ENCODE data around the gene UBTD2. TPM values are rescaled to one million over a fixed set of nuclear protein-coding genes. Genes with fewer than 3 reads are reported as not detected.
"Not testable (repeated sequence)": the region's sequence is repeated elsewhere in the genome, so short reads cannot be mapped to it uniquely, and the experiment has no call there.

The UBTD2 gene
- total and polyA plus RNA-seq, 2 donors (not counting 1 experiment from before 2014, with no cell fraction given) = 1.4 to 9.2 TPM

- Histone ChIP-seq H3K4me3 (ENCODE audit: control extremely low read depth in 1 of 5, extremely low read depth in 1 of 5, insufficient read depth in 1 of 5, low read depth in 2 of 5, low read length in 4 of 5) (no peak overlapping the region), H3K27ac (ENCODE audit: low read length in 2 of 2) (no peak overlapping the region), H3K27me3 (replicated peaks in 1 of 4; ENCODE audit: control extremely low read depth in 1 of 4, control insufficient read depth in 3 of 4, insufficient read depth in 4 of 4, low read length in 3 of 4) (no peaks in the 10 kb centered on the region), H3K9me3 (ENCODE audit: control extremely low read depth in 1 of 3, control insufficient read depth in 2 of 3, insufficient read depth in 1 of 3, low read length in 2 of 3) (no peaks in the 10 kb centered on the region), H3K4me2 (replicated peaks; ENCODE audit: low read depth, low read length, poor library complexity, severe bottlenecking) (no peak overlapping the region), H3K9ac (ENCODE audit: low read length) (no peak overlapping the region), H3K36me3 (replicated peaks in 1 of 2; ENCODE audit: control extremely low read depth in 1 of 2, control insufficient read depth in 1 of 2, extremely low read depth in 1 of 2, insufficient read depth in 2 of 2, low read length in 1 of 2) (no peaks in the 10 kb centered on the region), H4K20me1 (ENCODE audit: control insufficient read depth, insufficient read depth, low read length, poor library complexity, severe bottlenecking) (no peaks in the 10 kb centered on the region), H3K4me1 (ENCODE audit: control insufficient read depth in 2 of 2, insufficient read depth in 2 of 2, low read length in 2 of 2) (peaks cover 4 to 6% of the 10 kb centered on the region in 2 donors), H2AFZ (ENCODE audit: insufficient read depth, low read depth, low read length, poor library complexity, severe bottlenecking) (no peak overlapping the region), H3K79me2 (ENCODE audit: control insufficient read depth, insufficient read depth, low read length) (no peaks in the 10 kb centered on the region)
- no peak for DNase-seq
- WGBS (ENCODE audit: insufficient coverage) = no CpG with 5 or more reads among the region's 4 CpGs
- no peak overlapping the region for H3K27ac Mint-ChIP-seq
- TF ChIP-seq CTCF (IDR thresholded peaks at IDR 0.05) (no peak), EZH2 (IDR thresholded peaks at IDR 0.05; ENCODE audit: borderline replicate concordance, insufficient read depth, low read depth, low read length, poor library complexity, severe bottlenecking) (no peak)
- no peaks in the 10 kb centered on the region for H3K9me3 Mint-ChIP-seq (ENCODE audit: insufficient read depth)
- H3K4me1 Mint-ChIP-seq = peaks cover 8% of the 10 kb centered on the region
- ChIA-PET POLR2A (no interaction called here), CTCF (interaction anchor here (0.7 to 1.2 kb wide), 2 partner anchors 100 to 228 kb away, joined by 3 to 4 read pairs; partner anchors contain the start of gene STK10)
- intact Hi-C loops (cut with micrococcal nuclease) = no loop called here
- peaks cover 3% of the 10 kb centered on the region for H3K27me3 Mint-ChIP-seq
- no peak for ATAC-seq (ENCODE audit: low read depth)
- no peak overlapping the region for H3K4me3 Mint-ChIP-seq
Measured at GRCh38 chr5:172288465-172288864, 4.9 kb upstream of the UBTD2 start.

GRCh38 chr5:172287140-172287539 is 3.6 kb upstream of the UBTD2 start:
- H3K4me3 Mint-ChIP-seq; H3K36me3 ChIP-seq (replicated peaks in 1 of 2; ENCODE audit: control extremely low read depth in 1 of 2, control insufficient read depth in 1 of 2, extremely low read depth in 1 of 2, insufficient read depth in 2 of 2, low read length in 1 of 2); H3K27me3 ChIP-seq (replicated peaks in 1 of 4; ENCODE audit: control extremely low read depth in 1 of 4, control insufficient read depth in 3 of 4, insufficient read depth in 4 of 4, low read length in 3 of 4); POLR2A ChIA-PET; H3K9ac ChIP-seq (ENCODE audit: low read length); H4K20me1 ChIP-seq (ENCODE audit: control insufficient read depth, insufficient read depth, low read length, poor library complexity, severe bottlenecking); intact Hi-C loops (cut with micrococcal nuclease); H3K27ac Mint-ChIP-seq; H2AFZ ChIP-seq (ENCODE audit: insufficient read depth, low read depth, low read length, poor library complexity, severe bottlenecking); DNase-seq; H3K4me3 ChIP-seq (ENCODE audit: control extremely low read depth in 1 of 5, extremely low read depth in 1 of 5, insufficient read depth in 1 of 5, low read depth in 2 of 5, low read length in 4 of 5); H3K9me3 Mint-ChIP-seq (ENCODE audit: insufficient read depth); H3K4me2 ChIP-seq (replicated peaks; ENCODE audit: low read depth, low read length, poor library complexity, severe bottlenecking); H3K9me3 ChIP-seq (ENCODE audit: control extremely low read depth in 1 of 3, control insufficient read depth in 2 of 3, insufficient read depth in 1 of 3, low read length in 2 of 3); ATAC-seq (ENCODE audit: low read depth); H3K27ac ChIP-seq (ENCODE audit: low read length in 2 of 2); H3K27me3 Mint-ChIP-seq: not testable (repeated sequence)
- peaks cover 11 to 15% of the 10 kb centered on the region in 2 donors for H3K4me1 ChIP-seq (ENCODE audit: control insufficient read depth in 2 of 2, insufficient read depth in 2 of 2, low read length in 2 of 2)
- H3K4me1 Mint-ChIP-seq = peaks cover 14% of the 10 kb centered on the region
- CTCF ChIA-PET = interaction anchor here (0.7 to 1.4 kb wide), 4 partner anchors 11 to 353 kb away, joined by 3 to 7 read pairs (median 4); no protein-coding TSS in a partner anchor
- peaks cover 13% of the 10 kb centered on the region for H3K79me2 ChIP-seq (ENCODE audit: control insufficient read depth, insufficient read depth, low read length)
- WGBS (ENCODE audit: insufficient coverage) = 100% methylated on average over 2 of the region's 3 CpGs

Data from B cell (primary cell).